GM21515 (cell line): ENCODE results near the gene TGM3.
"Not testable (repeated sequence)": the region's sequence is repeated elsewhere in the genome, so short reads cannot be mapped to it uniquely, and the experiment has no call there.

Experiments
- ATAC-seq: cut with Tn5 transposase; IDR thresholded peaks from one replicate; pipeline ENCODE4 v1.9.1; 2021; ENCODE audit not compliant: unreplicated experiment

The TGM3 gene, protein sequence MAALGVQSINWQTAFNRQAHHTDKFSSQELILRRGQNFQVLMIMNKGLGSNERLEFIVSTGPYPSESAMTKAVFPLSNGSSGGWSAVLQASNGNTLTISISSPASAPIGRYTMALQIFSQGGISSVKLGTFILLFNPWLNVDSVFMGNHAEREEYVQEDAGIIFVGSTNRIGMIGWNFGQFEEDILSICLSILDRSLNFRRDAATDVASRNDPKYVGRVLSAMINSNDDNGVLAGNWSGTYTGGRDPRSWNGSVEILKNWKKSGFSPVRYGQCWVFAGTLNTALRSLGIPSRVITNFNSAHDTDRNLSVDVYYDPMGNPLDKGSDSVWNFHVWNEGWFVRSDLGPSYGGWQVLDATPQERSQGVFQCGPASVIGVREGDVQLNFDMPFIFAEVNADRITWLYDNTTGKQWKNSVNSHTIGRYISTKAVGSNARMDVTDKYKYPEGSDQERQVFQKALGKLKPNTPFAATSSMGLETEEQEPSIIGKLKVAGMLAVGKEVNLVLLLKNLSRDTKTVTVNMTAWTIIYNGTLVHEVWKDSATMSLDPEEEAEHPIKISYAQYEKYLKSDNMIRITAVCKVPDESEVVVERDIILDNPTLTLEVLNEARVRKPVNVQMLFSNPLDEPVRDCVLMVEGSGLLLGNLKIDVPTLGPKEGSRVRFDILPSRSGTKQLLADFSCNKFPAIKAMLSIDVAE

GRCh38 chr20:2295886-2296515, at the start of gene TGM3:
TSS of gene TGM3 (plus strand) at chr20:2296001. CDS start at chr20:2296064, 63 bp downstream.
- ATAC-seq = no peak

DNA sequence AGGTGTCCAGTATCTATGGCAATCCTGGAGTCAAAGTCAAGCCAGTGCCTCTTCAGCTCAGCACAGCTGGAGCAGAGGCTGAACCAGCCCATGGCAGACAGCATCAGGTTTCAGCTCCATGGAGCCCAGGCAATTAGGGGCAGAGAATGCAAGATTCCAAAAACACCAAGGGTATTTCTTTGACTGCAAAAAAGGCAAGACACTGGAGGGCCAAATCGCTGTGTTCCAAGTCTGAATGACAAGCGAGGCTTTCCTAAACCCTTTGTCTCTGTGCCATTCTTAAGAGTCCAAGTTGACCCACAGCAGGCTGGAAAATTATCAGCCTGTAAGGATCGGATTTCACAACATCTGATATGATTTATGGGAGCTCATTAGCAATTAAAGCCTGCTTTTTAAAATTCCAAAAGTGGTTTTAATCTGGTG, 49.7 kb upstream of the TGM3 start:
- no peak for ATAC-seq

DNA sequence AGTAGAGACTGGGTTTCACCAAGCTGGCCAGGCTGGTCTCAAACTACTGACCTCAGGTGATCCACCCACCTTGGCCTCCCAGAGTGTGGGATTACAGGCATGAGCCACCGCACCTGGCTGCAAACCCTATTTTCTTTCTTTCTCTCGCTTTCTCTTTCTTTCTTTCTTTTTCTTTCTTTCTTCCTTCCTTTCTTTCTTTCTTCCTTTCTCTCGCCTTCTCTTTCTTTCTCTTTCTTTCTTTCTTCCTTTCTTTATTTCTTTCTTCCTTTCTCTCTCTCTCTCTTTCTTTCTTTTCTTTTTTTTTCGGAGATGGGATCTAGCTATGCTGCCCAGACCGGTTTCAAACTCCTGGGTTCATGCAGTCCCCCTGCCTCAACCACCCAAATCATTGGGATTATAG, 47.0 kb upstream of the TGM3 start:
- no peak for ATAC-seq

DNA sequence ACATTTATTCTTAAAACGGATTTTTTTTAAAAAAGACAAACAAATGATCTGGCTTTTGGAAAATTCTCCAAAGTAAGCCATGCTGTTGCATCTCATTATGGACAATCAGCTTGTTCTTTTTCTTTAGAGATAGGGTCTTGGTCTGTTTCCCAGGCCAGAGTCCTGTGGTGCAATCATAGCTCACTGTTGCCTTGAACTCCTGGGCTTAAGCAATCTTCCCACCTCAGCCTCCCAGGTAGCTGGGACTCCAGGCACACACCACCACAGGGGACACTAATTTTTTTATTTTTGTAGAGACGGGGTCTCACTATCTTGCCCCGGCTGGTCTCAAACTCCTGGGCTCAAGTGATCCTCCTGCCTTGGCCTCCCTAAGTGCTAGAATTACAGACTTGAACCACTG, 45.9 kb upstream of the TGM3 start:
- no peak for ATAC-seq

- no peak for ATAC-seq
Observed at GRCh38 chr20:2252419-2252997, 43.3 kb upstream of the TGM3 start.

DNA sequence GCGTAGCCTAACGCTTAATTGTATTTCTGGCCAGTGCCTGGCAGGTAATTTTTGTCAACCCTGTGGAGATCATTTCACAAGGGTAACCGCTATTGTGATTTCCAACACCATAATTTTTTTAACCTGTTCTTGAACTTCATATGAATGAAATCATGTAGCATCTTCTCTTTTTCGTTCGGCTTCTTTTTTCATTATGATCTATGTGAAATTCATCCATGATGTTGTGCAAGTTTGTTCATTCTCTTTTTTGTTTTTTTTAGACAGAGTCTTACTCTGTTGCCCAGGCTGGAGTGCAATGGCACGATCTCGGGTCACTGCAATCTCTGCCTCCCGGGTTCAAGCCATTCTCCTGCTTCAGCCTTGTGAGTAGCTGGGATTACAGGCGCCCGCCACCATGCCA, 42.5 kb upstream of the TGM3 start:
- no peak for ATAC-seq

GRCh38 chr20:2254333-2254732, 41.5 kb upstream of the TGM3 start:
- ATAC-seq = no peak

DNA sequence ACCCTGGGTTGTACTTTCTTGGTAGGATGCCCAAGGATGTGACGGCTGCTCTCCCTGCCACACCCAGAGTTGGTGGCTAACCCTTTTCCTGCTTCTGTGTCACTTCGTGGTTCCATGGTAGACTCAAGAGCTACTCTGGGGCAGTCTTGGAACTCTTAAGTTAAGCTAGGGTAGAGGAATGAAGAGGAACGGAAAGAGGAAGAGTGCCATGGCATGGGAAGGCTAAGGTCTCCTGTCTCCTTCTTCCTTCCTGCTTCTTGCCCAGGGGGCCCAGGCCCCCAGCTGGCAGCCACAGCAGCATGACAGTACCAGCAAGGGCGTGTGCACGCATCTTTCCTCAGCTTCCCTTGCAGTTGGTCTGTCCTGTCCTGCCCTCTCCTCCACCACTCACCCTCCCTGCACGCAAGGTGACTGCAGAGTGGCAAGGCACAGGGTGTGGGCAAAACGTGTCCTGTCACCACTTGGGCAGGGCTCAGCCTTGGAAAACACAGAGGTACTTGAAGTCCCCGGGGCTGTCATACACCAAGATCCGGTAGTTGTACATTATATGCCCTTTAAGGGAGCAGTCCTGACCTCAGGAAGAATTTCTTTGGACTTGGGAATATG, 39.8 kb upstream of the TGM3 start:
- ATAC-seq = no peak

GRCh38 chr20:2259731-2260130, 36.1 kb upstream of the TGM3 start:
- no peak for ATAC-seq

DNA sequence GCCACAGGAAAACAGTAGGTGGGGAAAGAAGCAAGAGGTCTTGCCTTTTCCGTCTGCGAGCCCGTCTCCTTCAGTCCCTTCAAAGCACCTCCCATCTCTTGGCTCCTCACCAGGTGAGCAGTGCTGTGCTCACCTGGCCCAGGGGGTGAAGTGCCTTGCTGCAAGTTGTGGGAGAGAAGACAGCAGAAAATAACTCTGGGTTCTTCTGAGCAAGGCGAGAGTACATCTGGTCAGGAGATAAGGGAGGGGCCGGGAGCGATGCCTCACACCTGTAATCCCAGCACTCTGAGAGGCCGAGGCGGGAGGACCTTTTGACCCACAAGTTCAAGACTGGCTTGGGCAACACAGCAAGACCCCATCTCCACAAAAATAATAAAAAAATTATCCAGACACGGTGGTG, 35.6 kb upstream of the TGM3 start:
- ATAC-seq = no peak

- no peak for ATAC-seq
Observed at GRCh38 chr20:2261046-2261485, 34.7 kb upstream of the TGM3 start.

- ATAC-seq = no peak
Observed at GRCh38 chr20:2261629-2262028, 34.2 kb upstream of the TGM3 start.

- no peak for ATAC-seq
Observed at GRCh38 chr20:2264118-2264517, 31.7 kb upstream of the TGM3 start.

DNA sequence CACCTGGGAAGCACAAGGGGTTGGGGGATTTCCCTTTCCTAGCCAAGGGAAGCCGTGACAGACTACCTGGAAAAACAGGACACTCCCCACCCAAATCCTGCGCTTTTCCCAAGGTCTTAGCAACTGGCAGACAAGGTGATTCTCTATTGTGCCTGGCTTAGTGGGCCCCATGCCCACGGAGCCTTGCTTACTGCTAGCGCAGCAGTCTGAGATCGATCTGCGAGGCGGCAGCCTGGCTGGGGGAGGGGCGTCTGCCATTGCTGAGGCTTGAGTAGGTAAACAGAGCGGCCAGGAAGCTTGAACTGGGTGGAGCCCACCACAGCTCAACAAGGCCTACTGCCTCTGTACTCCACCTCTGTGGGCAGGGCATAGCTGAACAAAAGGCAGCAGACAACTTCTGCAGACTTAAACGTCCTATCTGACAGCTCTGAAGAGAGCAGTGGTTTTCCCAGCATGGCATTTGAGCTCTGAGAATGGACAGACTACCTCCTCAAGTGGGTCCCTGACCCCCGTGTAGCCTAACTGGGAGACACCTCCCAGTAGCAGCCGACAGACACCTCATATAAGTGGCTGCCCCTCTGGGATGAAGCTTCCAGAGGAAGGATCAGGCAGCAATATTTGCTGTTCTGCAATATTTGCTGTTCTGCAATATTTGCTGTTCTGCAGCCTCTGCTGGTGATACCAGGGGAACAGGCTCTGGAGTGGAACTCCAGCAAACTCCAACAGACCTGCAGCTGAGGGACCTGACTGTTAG, 31.0 kb upstream of the TGM3 start:
- ATAC-seq = not testable (repeated sequence)

GRCh38 chr20:2273634-2274302, 22.0 kb upstream of the TGM3 start:
- ATAC-seq = no peak

GRCh38 chr20:2276015-2276414, 19.8 kb upstream of the TGM3 start:
- no peak for ATAC-seq

- no peak for ATAC-seq
Observed at GRCh38 chr20:2279253-2279779, 16.5 kb upstream of the TGM3 start.

- no peak for ATAC-seq
Observed at GRCh38 chr20:2280082-2280481, 15.7 kb upstream of the TGM3 start.

GRCh38 chr20:2281563-2281962, 14.2 kb upstream of the TGM3 start:
- ATAC-seq = no peak

DNA sequence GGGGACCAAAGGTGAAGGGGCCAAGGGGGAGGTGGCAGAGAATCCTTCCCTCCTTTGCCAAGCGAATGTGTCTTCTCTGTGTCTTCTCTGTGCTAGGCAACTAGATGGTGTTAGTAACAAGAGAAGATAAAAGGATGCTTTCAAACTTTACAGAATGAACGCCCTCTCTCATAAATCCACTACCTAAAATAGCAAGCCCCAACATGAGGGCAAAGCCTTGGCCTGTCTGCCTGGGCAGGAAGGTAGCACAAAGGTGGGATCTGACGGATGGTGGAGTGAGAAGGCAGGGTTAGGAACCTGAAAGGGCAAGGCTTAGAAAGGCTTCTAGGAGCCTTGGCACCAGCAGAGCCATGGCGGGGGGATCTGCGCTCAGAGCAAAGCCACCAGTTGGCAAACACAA, 13.6 kb upstream of the TGM3 start:
- ATAC-seq = no peak
